ENCODE data around the gene ACSL1.

- TF ChIP-seq CTCF (IDR thresholded peaks at IDR 0.05) (no peak), POLR2A (IDR thresholded peaks at IDR 0.05) (no peak)
Measured at GRCh38 chr4:184818216-184818564, 7.6 kb downstream of the ACSL1 start.

Measured in uterus (tissue), 2 donors.